ENCODE measurements around the gene NOX5.

Gene NOX5

DNA sequence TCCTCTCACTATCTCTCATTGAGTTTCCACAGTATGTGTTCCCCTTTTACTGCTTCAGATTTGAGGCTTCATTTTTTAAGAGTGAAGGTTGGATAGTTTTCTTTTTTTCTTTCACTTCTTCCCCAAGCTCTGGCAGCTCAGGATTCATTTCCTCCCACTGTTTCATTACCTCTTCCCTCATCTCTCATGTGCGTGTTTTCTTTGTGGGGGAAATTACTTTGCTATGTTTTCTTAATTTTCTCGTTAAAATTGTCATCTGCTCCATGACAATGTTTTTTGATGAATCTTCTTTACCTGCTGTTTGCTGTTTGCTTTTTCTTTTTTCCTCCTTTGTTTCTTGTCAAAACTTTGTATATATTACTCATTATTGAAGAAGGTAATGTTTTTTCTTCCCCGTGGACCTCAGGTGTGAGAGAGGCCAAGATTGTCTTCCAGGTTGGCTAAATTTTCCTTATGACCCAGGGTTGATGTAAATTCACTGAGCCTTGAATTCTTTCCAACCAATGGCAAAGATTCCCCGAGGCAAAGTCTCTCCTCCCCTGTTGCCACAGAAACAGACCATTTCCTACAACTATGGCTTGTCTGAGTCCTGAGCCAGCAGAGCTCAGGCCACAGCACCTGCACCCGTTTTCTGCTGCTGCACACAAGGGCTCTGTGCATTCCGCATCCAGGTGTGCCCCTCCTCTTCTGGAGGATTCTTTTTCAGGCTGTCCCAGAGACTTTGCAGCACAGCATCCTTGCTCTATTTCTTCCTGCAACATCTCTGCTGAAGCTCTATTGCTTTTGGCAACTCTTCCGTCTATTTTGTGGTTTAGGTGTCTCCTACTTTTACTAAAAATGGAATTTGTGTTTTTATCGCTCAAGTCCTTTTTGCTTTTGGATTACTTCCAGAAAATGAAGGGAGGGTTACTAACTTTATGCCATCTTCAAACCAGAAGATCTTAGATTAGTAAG is 66.1 kb downstream of the NOX5 start:
- no peak overlapping the region for H3K4me3 ChIP-seq (ENCODE audit: low read depth, low read length)
- TF ChIP-seq CTCF (IDR thresholded peaks at IDR 0.05; ENCODE audit: low read depth, low read length), result no peak

GRCh38 chr15:69081310-69082004 is 67.0 kb downstream of the NOX5 start:
- no peak for TF ChIP-seq CTCF (IDR thresholded peaks at IDR 0.05; ENCODE audit: low read depth, low read length)
- no peak overlapping the region for H3K4me3 ChIP-seq (ENCODE audit: low read depth, low read length)

GRCh38 chr15:69082021-69082502 is 67.6 kb downstream of the NOX5 start:
- TF ChIP-seq CTCF (IDR thresholded peaks at IDR 0.05; ENCODE audit: low read depth, low read length), result no peak

GRCh38 chr15:69082554-69082953 is 68.1 kb downstream of the NOX5 start:
- H3K4me3 ChIP-seq (ENCODE audit: low read depth, low read length), result no peak overlapping the region
- TF ChIP-seq CTCF (IDR thresholded peaks at IDR 0.05; ENCODE audit: low read depth, low read length), result no peak

More at GRCh38 chr15:69082021-69082502, 67.6 kb downstream of the NOX5 start:
- H3K4me3 ChIP-seq (ENCODE audit: low read depth, low read length), result no peak overlapping the region

DNA sequence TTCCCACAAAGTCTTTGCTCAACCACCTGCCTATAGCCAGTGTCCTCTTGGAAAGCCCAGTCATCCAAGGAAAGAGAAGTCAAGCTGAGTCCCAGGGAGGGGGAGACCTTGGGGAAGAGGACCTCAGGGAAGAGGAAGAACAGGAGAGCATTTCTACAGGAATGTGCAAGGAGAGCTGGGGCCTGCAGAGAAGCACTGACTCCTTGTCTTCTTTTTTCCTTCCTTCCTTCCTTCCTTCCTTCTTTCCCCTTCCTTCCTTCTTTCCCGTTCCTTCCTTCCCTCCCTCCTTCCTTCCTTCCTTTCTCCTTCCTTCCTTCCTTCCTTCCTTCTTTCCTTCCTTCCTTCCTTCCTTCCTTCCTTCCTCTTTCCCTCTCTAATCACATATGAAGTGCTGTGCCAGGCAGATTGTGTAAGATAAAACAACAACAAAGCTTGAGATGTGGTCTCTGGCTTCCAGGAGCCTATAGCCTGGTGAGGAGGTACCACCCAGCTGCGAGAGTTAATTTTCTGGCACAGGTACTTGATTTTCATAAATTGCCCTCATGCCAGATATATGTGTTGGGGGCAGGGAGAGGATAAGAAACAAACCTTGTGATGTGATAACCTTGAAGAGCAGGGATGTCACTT is 70.0 kb downstream of the NOX5 start:
- TF ChIP-seq CTCF (IDR thresholded peaks at IDR 0.05; ENCODE audit: low read depth, low read length), result no peak
- no peak overlapping the region for H3K4me3 ChIP-seq (ENCODE audit: low read depth, low read length)

- H3K4me3 ChIP-seq (ENCODE audit: low read depth, low read length), result no peak overlapping the region
- TF ChIP-seq CTCF (IDR thresholded peaks at IDR 0.05; ENCODE audit: low read depth, low read length), result no peak
These were observed 71.0 kb downstream of the NOX5 start for GRCh38 chr15:69085325-69086081.

Data from WI38 (cell line).